ENCODE measurements around the gene ZNF580.

- no peak for TF ChIP-seq YY1 (IDR thresholded peaks at IDR 0.05; ENCODE audit: low read depth)
- TF ChIP-seq CEBPB (IDR thresholded peaks at IDR 0.05) = no peak
- TF ChIP-seq NFIC (IDR thresholded peaks at IDR 0.05) = no peak
- TF ChIP-seq FOXM1 (IDR thresholded peaks at IDR 0.05; ENCODE audit: borderline replicate concordance, low read depth) = no peak
- TF ChIP-seq TAF1 (IDR thresholded peaks at IDR 0.05; ENCODE audit: low read depth) = no peak
- no peak for TF ChIP-seq EP300 (IDR thresholded peaks at IDR 0.05; ENCODE audit: borderline replicate concordance)
- no peak for TF ChIP-seq REST (IDR thresholded peaks at IDR 0.05; ENCODE audit: low read depth)
- TF ChIP-seq, protein P1, sequence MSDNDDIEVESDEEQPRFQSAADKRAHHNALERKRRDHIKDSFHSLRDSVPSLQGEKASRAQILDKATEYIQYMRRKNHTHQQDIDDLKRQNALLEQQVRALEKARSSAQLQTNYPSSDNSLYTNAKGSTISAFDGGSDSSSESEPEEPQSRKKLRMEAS (IDR thresholded peaks at IDR 0.05) = no peak
- TF ChIP-seq RAD21 (IDR thresholded peaks at IDR 0.05; ENCODE audit: low read depth) = no peak
- no peak for TF ChIP-seq ZBTB7A (IDR thresholded peaks at IDR 0.05; ENCODE audit: low read depth)
- no peak for TF ChIP-seq CREB1 (IDR thresholded peaks at IDR 0.05; ENCODE audit: low read depth)
- TF ChIP-seq, protein P2, sequence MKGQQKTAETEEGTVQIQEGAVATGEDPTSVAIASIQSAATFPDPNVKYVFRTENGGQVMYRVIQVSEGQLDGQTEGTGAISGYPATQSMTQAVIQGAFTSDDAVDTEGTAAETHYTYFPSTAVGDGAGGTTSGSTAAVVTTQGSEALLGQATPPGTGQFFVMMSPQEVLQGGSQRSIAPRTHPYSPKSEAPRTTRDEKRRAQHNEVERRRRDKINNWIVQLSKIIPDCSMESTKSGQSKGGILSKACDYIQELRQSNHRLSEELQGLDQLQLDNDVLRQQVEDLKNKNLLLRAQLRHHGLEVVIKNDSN (IDR thresholded peaks at IDR 0.05) = no peak
- no peak for TF ChIP-seq TEAD4 (IDR thresholded peaks at IDR 0.05)
- TF ChIP-seq TCF12 (IDR thresholded peaks at IDR 0.05; ENCODE audit: low read depth) = no peak
Observed at GRCh38 chr19:55619286-55619685, 21.5 kb upstream of the ZNF580 start.

Data from Ishikawa (cell line).